ENCODE data around the gene GHRHR.

The GHRHR gene
- total RNA-seq = 0 reads per million in 3 experiments

DNA sequence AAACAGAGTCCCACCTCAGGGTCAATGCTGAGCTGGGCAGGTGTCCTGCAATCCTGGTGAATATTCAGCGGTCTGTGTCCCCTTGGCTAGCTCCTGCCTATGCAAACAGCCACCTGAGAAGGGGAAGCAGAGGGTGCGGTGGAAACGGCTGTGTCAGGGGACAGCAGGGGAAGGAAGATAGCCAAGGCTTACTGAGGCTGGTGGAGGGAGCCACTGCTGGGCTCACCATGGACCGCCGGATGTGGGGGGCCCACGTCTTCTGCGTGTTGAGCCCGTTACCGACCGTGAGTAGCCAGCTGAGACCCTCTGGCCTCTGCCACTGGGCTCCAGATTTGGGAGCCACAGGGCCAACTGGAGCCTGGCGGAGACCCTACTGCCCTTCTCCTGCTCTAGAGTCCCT, at the start of gene GHRHR:
Gene GHRHR (plus strand): TSS at position 112 of the 400 bp plus-strand sequence. CDS start 116 bp downstream, at position 228.
- no peak for DNase-seq

DNA sequence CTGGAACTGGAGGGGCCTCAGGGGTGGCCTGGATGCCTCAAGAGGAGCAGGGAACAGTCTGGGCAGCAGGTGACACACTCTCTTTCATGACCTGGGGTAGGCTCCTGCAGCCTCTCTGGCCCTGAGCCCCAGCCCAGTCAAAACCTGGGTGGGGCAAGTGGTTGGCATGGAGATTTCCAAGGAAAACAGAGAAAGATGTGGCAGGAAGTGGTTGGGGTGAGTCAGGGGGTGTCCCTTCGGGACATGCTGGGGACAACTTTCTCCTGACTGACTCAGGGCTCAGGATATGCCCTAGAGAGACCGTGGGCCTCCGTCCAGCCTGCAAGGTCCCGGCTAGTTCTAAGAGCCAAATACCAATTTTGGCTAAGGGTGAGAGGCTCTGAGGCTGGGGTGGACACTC, 49.2 kb upstream of the GHRHR start:
- DNase-seq = no peak

DNA sequence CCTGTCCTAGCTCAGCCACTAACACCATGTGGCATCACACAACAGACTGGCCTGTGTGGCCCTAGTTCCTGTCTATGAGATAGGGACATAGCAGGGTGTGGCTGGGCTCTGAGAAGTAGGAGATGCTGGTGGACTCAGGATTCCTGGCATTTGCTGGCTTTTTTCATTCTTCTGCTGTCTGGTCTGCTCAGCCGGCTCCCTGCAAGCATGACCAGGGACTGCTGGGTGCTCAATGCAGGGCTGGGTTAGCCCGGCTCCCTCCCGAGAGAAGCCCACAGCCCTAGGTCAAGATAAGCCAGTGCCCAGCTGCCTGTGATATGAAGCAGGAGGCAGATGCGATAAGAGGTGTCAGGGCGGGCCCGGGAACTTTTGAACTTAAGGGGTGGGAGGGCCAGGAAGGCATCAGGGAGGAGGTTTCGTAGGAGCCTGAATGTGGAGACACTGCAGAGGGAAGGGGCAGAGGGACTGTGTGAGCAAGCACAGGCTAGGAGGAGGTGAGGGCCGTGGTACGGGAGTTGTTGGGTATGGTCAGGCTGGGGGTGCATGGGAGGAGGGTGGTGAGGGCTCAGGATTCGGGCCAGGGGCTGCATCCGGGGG, 48.6 kb upstream of the GHRHR start:
- no peak for DNase-seq

DNA sequence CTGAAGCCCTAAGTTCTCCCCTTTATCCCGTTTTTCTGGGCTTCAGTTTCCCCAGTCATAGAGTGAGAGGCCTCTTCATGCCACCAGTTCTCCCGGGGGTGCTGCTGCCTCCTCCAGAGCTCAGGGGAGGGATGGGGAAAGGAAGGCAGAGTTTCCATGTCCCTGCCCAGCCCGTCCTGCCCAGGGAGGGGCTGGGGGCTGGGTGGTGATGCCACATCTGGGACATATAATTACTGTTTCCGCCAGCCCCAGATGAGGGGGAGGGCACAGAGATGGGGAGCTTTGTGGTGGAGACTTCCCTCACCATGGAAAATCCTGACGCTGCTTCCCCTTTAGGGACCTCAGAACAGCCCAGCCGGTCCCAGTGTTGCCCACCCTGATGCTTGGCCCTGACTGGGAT, 48.0 kb upstream of the GHRHR start:
- no peak for DNase-seq

DNA sequence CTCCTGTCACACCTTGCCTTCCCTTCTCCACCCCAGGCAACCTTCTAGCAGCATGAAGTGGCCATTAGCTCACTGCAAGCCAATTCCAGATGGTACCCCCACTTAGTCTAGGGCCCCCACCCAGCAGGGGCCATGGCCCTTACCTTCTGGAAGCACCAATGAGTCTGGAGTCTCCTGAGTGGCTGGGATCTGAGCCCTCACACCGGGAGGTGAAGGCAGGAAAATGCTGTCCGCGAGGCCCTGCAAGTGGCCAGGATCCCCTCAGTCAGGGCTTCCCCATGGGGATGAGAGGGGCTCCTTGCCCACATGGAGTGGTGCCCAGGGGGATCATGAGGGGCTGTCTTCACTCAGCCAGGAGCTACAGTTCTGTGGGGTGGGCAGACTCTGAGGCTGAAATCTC, 47.5 kb upstream of the GHRHR start:
- DNase-seq = no peak

DNA sequence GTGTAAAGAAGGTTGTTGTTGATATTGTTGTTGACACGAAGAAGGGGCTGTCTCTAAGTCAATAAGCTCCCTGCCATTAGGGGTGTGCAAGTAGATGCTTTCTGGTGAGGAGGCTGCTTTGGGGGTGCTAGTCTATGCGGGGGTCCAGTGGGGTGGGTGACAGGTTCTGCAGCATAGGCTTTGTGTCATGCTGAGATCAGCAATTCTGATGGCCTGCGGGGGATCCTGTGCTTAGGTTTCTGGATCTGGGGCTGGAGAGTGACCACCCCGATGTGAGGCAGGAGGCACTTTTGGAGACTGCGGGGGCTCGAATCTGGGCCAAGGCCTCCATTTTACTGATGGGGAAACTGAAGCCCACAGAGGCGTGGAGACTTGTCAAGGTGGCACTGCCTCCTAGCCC, 47.0 kb upstream of the GHRHR start:
- no peak for DNase-seq

DNA sequence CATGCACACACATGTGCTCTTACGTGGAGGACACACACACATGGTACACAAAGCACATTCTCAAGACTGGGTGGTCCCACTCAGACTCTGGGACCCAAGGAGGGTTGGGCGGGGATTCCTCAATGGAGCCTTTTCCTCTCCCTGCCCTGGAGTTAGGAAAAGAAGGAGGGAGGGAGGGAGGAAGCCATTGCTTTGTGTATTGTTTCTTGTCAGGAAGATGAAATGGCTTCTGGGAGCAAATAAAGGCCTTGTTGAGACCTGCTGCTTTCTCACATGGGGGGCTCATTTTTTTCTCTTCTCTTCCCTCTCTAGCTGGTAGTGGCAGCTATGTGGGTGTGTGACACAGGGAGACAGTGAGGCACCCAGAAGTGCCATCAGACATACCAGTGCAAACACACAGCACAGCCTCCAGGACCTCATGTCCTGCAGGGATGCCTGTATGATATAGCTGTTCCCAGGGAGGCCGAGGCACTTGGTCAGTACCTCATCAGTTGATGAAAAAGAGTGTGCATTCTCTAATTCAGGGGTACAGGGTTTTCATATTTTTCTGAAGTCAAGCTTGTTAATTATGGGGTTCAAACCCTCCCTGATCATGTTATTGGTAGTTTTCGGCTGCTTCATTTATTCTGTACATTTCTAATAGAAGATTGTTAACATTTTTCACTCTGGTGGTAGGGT, 46.4 kb upstream of the GHRHR start:
- no peak for DNase-seq

DNA sequence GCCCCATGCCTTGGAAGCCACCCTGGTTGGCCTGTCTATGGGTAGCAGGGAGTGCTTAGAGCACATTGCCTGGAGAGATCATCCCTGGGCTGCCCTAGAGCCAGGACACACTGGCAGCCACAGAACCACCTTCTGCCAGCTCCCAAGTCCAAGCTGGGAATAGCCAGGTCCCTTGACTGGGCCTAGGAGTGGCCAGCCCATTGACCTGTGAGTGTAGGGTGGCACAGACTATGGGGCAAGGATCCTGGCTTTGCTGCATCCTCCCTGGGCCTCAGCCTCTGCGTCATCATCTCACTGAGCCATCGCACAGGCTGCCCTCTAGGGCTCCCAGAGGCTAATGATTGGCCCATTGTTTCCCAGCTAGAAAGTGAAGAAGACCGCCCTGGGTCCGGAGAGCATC, 45.1 kb upstream of the GHRHR start:
- DNase-seq = no peak

DNA sequence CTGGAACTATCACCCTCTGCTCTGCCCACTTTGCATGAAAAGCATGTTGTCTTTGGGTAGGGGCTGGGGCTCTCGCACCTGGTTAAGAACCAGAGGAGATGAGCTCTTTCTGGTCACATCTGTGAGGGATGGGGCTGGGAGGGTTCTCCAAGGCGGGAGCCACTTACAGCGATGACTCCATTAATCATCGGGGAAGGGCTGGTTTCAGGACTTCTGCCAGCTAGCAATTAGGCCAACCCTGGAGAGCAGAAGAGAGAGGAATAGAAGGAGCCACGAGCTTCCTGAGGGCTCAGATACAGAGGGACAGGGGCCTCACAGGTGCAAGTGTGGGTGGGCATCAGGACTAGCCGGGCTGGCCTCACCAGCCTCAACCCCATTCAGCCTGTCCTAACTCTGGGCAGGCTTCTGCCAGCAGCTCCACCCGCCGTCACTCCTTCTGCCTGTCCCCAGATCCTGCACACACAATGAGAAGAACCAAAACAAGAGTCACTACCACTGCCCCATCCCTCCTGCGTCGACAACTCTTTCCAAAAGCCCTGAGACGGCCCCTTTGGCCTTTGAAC, 43.7 kb upstream of the GHRHR start:
- DNase-seq = no peak

DNA sequence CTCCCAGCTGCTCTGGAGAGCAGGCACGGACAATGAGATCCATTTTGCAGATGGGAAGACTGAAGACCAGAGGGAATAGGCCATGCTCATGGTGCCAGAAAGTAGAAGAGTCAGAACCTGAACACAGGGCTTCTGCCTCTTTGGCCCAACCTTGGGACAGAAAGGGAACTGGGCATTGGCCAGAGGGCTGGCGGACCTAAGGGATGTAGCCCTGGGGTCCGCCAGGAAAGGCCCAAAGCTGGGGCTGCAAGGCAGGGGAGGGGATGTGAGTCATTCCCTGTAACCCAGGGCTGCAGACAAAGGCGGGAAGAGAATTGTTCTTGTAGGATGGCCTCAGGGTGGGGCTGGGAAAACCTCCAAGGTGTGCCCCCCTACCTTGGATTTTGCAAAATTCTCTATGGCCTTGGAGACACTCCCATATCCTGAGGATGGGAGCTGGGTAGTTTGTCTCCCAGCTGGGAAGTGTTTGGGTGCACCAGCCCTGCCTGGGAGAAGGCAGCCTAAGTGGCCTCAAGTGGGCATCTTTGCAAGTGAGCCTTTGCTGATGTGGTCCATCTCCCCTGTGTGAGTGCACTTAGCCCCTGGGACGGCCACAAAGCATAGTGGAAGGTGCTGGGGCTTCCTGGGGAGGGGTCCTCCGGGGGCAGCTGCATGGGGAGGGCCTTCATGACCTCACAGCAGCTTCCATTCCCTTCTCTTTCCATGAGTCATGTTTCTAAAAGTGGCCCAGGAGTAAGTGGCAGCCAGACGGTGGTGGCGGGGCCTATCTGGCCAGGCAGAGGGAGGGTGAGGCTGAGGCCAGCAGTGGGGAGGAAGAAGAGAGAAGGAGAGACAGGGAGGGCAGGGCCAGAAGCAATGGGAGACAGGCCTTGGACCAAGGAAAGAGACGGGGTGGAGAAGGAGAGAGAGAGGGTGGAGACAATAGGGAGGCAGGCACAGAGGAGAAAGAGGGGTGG, 42.9 kb upstream of the GHRHR start:
- DNase-seq = no peak

DNA sequence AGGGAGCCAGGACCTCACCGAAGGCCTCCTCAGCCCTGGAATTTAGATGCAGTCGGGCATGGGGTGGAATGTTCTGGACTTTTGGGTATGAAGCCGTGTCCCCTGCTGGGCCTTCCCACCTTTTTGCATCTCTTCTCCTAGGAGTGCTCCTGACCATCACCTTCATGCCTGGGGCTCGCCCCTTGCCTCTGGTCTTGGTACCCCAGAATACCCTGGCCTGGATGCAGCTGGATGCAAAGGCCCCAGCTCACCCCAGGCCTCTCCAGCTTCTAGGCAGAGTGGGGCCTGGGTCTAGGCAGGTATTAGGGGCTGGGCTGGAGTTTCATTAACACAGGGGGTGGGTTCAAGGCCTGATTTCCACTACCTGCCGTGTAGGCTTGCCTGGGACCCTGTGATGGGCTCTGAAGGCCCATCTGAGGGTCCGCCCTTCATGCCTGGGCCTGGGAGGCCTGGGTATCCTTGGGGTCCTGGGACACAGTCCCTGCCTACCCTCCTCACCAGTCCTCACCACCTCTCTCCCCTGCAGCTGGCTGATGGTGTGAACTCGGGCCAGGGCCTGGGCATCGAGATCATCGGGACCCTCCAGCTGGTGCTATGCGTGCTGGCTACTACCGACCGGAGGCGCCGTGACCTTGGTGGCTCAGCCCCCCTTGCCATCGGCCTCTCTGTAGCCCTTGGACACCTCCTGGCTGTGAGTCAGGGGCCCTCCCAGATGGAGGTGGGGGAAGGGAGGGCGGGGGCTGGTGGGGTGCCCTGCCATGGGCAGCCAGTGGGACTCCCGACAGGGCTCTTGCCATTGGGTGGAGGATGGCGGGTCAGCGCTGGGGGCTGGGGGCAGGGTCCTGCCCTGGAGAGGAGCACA, 42.0 kb upstream of the GHRHR start:
- no peak for DNase-seq

DNA sequence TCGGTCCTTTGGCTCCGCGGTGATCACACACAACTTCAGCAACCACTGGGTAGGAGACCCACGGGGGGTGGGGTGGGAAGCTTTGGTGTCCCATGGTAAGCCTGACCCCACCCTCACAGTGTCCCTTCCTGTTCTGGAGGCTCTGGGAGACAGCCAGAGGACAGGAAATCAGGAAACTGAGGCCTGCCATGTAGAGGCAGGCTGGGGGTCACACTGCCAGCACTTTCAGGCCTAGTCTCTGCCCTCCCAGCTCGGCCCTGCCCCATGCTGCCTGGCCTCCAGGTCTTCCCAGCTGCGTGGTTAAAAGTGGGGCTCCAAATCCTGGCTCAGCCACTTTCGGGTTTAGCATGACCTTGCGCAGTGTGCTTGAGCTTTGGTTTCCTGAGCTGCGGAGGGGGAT, 41.2 kb upstream of the GHRHR start:
- DNase-seq = no peak

DNA sequence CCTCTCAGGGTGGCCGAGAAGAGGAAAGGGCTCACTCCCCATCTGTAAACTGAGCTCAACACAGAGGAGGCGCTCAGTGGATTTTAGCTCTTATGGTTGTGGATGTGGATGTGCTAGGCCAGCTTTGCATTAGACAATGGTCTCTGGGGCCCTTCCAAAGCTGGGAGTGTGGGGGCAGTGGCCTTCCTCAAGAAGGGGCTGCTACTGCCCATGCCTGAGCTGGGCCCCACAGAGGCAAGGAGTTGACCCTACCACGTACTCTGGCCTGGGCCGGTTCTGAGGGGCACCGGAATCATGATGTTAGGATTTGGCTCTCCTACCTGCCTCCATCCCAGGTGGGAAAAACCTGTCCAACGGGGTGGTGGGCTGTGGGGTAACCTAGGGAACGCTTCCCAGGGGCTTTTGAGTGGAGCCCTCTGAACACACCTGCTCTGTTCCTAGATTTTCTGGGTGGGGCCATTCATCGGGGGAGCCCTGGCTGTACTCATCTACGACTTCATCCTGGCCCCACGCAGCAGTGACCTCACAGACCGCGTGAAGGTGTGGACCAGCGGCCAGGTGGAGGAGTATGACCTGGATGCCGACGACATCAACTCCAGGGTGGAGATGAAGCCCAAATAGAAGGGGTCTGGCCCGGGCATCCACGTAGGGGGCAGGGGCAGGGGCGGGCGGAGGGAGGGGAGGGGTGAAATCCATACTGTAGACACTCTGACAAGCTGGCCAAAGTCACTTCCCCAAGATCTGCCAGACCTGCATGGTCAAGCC, 40.6 kb upstream of the GHRHR start:
- no peak for DNase-seq

DNA sequence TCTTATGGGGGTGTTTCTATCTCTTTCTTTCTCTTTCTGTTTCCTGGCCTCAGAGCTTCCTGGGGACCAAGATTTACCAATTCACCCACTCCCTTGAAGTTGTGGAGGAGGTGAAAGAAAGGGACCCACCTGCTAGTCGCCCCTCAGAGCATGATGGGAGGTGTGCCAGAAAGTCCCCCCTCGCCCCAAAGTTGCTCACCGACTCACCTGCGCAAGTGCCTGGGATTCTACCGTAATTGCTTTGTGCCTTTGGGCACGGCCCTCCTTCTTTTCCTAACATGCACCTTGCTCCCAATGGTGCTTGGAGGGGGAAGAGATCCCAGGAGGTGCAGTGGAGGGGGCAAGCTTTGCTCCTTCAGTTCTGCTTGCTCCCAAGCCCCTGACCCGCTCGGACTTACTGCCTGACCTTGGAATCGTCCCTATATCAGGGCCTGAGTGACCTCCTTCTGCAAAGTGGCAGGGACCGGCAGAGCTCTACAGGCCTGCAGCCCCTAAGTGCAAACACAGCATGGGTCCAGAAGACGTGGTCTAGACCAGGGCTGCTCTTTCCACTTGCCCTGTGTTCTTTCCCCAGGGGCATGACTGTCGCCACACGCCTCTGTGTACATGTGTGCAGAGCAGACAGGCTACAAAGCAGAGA, 39.9 kb upstream of the GHRHR start:
- DNase-seq = no peak

DNA sequence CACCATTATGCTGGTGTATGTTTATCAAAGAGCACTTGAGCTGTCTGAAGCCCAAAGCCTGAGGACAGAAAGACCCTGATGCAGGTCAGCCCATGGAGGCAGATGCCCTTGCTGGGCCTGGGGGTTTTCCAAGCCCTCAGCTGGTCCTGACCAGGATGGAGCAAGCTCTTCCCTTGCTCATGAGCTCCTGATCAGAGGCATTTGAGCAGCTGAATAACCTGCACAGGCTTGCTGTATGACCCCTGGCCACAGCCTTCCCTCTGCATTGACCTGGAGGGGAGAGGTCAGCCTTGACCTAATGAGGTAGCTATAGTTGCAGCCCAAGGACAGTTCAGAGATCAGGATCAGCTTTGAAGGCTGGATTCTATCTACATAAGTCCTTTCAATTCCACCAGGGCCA, 39.1 kb upstream of the GHRHR start:
- DNase-seq = no peak

DNA sequence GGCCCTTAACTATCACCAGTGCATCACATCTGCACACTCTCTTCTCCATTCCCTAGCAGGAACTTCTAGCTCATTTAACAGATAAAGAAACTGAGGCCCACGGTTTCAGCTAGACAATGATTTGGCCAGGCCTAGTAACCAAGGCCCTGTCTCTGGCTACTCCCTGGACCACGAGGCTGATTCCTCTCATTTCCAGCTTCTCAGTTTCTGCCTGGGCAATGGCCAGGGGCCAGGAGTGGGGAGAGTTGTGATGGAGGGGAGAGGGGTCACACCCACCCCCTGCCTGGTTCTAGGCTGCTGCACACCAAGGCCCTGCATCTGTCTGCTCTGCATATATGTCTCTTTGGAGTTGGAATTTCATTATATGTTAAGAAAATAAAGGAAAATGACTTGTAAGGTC, 38.6 kb upstream of the GHRHR start:
- no peak for DNase-seq

DNA sequence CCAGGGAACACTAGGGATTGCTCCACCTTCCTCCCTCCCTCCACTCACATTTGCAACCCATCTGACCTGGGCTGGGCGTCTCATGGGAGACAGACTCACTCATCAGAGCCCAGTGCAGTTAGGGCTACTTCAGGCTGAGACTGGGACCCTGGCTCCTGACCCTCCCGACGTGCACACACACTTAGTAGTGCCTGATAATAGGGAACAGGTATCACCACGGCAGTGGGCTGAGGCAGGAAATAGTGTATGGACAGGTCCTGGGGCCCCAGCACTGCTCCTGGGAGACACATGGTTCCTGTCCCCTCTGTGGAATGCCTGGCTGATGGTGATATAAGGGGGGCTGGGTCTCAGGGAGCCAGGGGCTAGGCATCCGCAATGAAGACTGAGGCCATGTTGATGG, 37.8 kb upstream of the GHRHR start:
- no peak for DNase-seq

DNA sequence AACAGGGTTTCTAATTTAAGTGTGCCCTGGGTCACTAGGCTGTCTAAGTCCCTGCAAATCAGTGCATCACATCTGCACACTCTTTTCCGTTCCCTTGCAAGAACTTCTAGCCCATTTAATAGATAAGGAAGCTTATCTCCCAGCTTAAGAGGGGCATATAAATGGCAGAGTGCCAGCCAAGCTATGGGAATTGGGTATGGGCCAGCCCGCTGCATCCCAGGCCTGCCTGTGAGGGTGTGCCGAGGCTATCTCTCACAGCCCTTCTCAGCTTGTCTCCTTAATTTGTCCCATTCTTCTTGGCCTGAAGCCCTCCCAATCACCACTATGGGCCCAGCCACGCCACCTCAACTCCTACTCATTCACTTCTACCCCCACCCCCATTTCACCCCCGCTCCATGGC, 37.4 kb upstream of the GHRHR start:
- DNase-seq = no peak

DNA sequence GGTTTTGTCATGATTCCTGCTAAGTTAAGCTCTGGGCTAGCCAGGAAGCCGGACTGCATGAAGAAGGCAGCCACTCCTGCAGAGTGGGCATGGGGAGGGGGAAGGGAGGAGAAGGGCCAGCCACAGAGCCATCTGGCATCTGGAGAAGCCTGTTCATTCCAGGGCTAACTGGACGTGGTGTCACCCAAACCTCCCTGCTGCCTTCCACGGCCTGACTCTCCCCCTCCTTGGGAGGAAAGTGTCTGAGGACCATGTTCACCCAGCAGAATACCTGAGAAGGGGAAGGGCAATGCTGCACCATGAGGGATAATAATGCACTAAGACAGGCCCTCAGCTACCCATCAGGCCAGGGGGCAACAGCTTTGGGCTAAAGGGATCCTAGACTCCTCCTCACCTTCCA, 36.7 kb upstream of the GHRHR start:
- no peak for DNase-seq

DNA sequence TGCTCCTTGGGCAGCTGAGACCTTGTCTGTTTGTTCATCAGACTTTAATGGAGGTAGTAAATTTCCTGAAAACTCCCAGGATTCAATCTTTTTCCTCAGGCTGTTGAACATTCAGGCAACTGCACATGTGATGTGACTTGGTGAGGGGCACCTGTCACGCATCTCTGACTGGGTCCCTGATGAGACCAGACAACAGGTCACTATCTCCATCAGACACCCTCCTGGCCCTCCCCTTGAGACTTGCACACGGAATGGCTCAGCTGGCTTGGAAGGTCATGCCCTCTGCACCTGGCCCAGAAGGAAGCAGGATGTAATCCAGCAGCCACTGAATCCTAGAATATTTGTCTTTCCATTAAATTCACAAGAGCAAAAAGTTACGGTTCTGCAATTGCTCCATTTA, 36.2 kb upstream of the GHRHR start:
- DNase-seq = no peak

DNA sequence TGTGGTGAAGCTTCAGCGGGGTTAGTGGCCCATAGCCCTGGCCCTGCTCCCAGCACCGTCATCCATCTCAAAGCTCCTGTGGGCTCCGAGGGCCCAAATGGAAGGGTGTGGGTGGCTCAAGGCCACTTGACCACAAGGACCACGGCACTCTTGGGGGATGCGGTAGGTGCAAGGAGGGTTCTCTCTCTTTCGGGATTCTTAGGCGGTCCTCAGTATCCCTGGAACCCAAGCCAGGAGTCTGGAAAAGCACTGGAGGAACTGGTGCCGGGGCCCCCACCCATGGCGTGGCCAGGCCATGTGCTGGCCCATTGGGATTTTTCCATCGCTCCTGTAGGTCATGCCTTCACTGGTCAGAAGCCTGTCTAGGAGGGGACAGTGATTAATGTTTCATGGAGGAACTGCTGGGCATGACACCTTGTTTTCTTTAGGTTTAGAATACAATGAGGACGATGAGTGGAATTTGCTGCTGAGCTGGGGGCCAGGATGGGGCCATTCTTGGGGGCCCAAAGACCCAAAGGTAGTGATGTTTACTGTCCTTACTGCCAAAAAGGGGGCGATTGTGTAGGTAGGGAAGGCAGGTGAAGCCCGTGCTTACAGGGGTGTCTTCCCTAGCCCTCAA, 35.4 kb upstream of the GHRHR start:
- no peak for DNase-seq

All from central memory CD4-positive, alpha-beta T cell (primary cell).